Measurements from ENCODE around the gene DBT. TPM values are rescaled to one million over a fixed set of nuclear protein-coding genes. Genes with fewer than 3 reads are reported as not detected.
"Not testable (repeated sequence)": the region's sequence is repeated elsewhere in the genome, so short reads cannot be mapped to it uniquely, and the experiment has no call there.

The DBT gene
- total RNA-seq, 1 experiment from 2014 or later = 9.1 TPM

DNA sequence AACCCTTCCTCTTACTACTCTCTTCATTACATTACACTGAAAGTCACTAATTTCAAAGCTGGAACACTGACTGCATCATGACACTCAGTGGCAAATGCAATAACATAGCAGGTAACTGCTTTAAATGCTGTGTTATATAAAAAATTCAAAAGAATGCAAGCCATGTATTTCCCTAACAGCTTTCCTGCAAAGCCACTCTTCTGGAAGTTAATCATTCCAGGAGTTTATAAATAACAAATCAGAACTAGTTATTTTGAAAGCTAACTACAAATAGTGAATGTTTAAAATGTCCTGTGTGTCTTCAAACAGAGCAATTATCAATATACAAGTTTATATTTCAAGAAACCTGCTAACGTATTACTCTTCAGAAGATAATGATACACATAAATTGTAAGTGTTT, 34.5 kb downstream of the DBT start:
- no peak for TF ChIP-seq CTCF (IDR thresholded peaks at IDR 0.05; ENCODE audit: unreplicated experiment)
- intact Hi-C loops (cut with micrococcal nuclease) = no loop called here
- ChIA-PET CTCF (interaction anchor here (0.6 kb wide), 1 partner anchor 164 kb away, joined by 5 read pairs; no protein-coding TSS in a partner anchor), POLR2A (interaction anchor here (1.6 kb wide), 1 partner anchor 11 kb away, joined by 4 read pairs; no protein-coding TSS in a partner anchor)
- no peak for DNase-seq (ENCODE audit: unreplicated experiment)
- Mint-ChIP-seq H3K36me3 (ENCODE audit: insufficient read depth, unreplicated experiment) (peaks cover 72% of the 10 kb centered on the region), H3K27me3 (ENCODE audit: insufficient read depth, unreplicated experiment) (no peaks in the 10 kb centered on the region), H3K4me3 (ENCODE audit: unreplicated experiment) (no peak overlapping the region), H3K27ac (ENCODE audit: low read depth, unreplicated experiment) (no peak overlapping the region), H3K4me1 (ENCODE audit: insufficient read depth, unreplicated experiment) (no peaks in the 10 kb centered on the region), H3K9me3 (ENCODE audit: unreplicated experiment) (no peaks in the 10 kb centered on the region)
- BruUV-seq (replicated peaks) = no TSS peak

GRCh38 chr1:100213141-100213540, 36.5 kb downstream of the DBT start:
- TF ChIP-seq CTCF (IDR thresholded peaks at IDR 0.05; ENCODE audit: unreplicated experiment) = no peak
- CTCF ChIA-PET = interaction anchor here (0.7 kb wide), 1 partner anchor 12 kb away, joined by 3 read pairs; no protein-coding TSS in a partner anchor
- no peak for DNase-seq (ENCODE audit: unreplicated experiment)
- Mint-ChIP-seq H3K36me3 (ENCODE audit: insufficient read depth, unreplicated experiment) (peaks cover 74% of the 10 kb centered on the region), H3K4me3 (ENCODE audit: unreplicated experiment) (no peak overlapping the region), H3K4me1 (ENCODE audit: insufficient read depth, unreplicated experiment) (no peaks in the 10 kb centered on the region), H3K9me3 (ENCODE audit: unreplicated experiment) (no peaks in the 10 kb centered on the region), H3K27ac (ENCODE audit: low read depth, unreplicated experiment) (no peak overlapping the region), H3K27me3 (ENCODE audit: insufficient read depth, unreplicated experiment) (no peaks in the 10 kb centered on the region)
- BruUV-seq (replicated peaks) = no TSS peak
- POLR2A ChIA-PET = no interaction called here
- intact Hi-C loops (cut with micrococcal nuclease) = no loop called here

GRCh38 chr1:100206301-100206700, 43.3 kb downstream of the DBT start:
- H3K36me3 Mint-ChIP-seq (ENCODE audit: insufficient read depth, unreplicated experiment) = peaks cover 76% of the 10 kb centered on the region
- CTCF ChIA-PET = interaction anchor here (0.5 to 0.7 kb wide), 2 partner anchors 155 to 757 kb away, joined by 3 read pairs; no protein-coding TSS in a partner anchor

DNA sequence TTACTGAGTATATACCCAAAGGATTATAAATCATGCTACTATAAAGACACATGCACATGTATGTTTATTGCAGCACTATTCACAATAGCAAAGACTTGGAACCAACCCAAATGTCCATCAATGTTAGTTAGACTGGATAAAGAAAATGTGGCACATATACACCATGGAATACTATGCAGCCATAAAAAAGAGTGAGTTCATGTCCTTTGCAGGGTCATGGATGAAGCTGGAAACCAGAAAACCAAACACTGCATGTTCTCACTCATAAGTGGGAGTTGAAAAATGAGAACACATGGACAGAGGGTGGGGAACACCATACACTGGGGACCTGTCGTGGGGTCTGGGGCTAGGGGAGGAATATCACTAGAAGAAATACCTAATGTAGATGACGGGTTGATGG, 44.0 kb downstream of the DBT start:
- H3K4me1 Mint-ChIP-seq (ENCODE audit: insufficient read depth, unreplicated experiment); H3K4me3 Mint-ChIP-seq (ENCODE audit: unreplicated experiment); H3K9me3 Mint-ChIP-seq (ENCODE audit: unreplicated experiment); H3K27ac Mint-ChIP-seq (ENCODE audit: low read depth, unreplicated experiment); BruUV-seq (replicated peaks); CTCF ChIA-PET; intact Hi-C loops (cut with micrococcal nuclease); DNase-seq (ENCODE audit: unreplicated experiment); POLR2A ChIA-PET; H3K27me3 Mint-ChIP-seq (ENCODE audit: insufficient read depth, unreplicated experiment): not testable (repeated sequence)
- peaks cover 77% of the 10 kb centered on the region for H3K36me3 Mint-ChIP-seq (ENCODE audit: insufficient read depth, unreplicated experiment)

More at GRCh38 chr1:100206301-100206700, 43.3 kb downstream of the DBT start:
- H3K27me3 Mint-ChIP-seq (ENCODE audit: insufficient read depth, unreplicated experiment) = no peaks in the 10 kb centered on the region
- no peak for DNase-seq (ENCODE audit: unreplicated experiment)
- TF ChIP-seq CTCF (IDR thresholded peaks at IDR 0.05; ENCODE audit: unreplicated experiment) = no peak
- POLR2A ChIA-PET = no interaction called here
- no peaks in the 10 kb centered on the region for H3K4me1 Mint-ChIP-seq (ENCODE audit: insufficient read depth, unreplicated experiment)
- H3K27ac Mint-ChIP-seq (ENCODE audit: low read depth, unreplicated experiment) = no peak overlapping the region
- intact Hi-C loops (cut with micrococcal nuclease) = no loop called here
- BruUV-seq (replicated peaks) = no TSS peak
- no peak overlapping the region for H3K4me3 Mint-ChIP-seq (ENCODE audit: unreplicated experiment)
- peaks cover 1% of the 10 kb centered on the region for H3K9me3 Mint-ChIP-seq (ENCODE audit: unreplicated experiment)

GRCh38 chr1:100205103-100205502, 44.5 kb downstream of the DBT start:
- H3K27ac Mint-ChIP-seq (ENCODE audit: low read depth, unreplicated experiment); BruUV-seq (replicated peaks); intact Hi-C loops (cut with micrococcal nuclease); H3K4me3 Mint-ChIP-seq (ENCODE audit: unreplicated experiment); DNase-seq (ENCODE audit: unreplicated experiment); H3K27me3 Mint-ChIP-seq (ENCODE audit: insufficient read depth, unreplicated experiment); H3K9me3 Mint-ChIP-seq (ENCODE audit: unreplicated experiment); H3K4me1 Mint-ChIP-seq (ENCODE audit: insufficient read depth, unreplicated experiment); CTCF ChIA-PET: not testable (repeated sequence)
- POLR2A ChIA-PET = interaction anchor here (0.6 kb wide), 1 partner anchor 14 kb away, joined by 3 read pairs; no protein-coding TSS in a partner anchor
- peaks cover 74% of the 10 kb centered on the region for H3K36me3 Mint-ChIP-seq (ENCODE audit: insufficient read depth, unreplicated experiment)

GRCh38 chr1:100202703-100203102, 46.9 kb downstream of the DBT start:
- H3K4me3 Mint-ChIP-seq (ENCODE audit: unreplicated experiment); DNase-seq (ENCODE audit: unreplicated experiment); BruUV-seq (replicated peaks); H3K27ac Mint-ChIP-seq (ENCODE audit: low read depth, unreplicated experiment); H3K9me3 Mint-ChIP-seq (ENCODE audit: unreplicated experiment); intact Hi-C loops (cut with micrococcal nuclease); H3K4me1 Mint-ChIP-seq (ENCODE audit: insufficient read depth, unreplicated experiment); H3K27me3 Mint-ChIP-seq (ENCODE audit: insufficient read depth, unreplicated experiment): not testable (repeated sequence)
- H3K36me3 Mint-ChIP-seq (ENCODE audit: insufficient read depth, unreplicated experiment) = peaks cover 60% of the 10 kb centered on the region
- POLR2A ChIA-PET = interaction anchor here (0.7 kb wide), 1 partner anchor 1216 kb away, joined by 3 read pairs; no protein-coding TSS in a partner anchor
- CTCF ChIA-PET = interaction anchor here (0.7 kb wide), 1 partner anchor 13 kb away, joined by 3 read pairs; no protein-coding TSS in a partner anchor

GRCh38 chr1:100200060-100200459, 49.6 kb downstream of the DBT start:
- H3K9me3 Mint-ChIP-seq (ENCODE audit: unreplicated experiment); intact Hi-C loops (cut with micrococcal nuclease); BruUV-seq (replicated peaks); H3K27ac Mint-ChIP-seq (ENCODE audit: low read depth, unreplicated experiment); H3K27me3 Mint-ChIP-seq (ENCODE audit: insufficient read depth, unreplicated experiment); H3K4me3 Mint-ChIP-seq (ENCODE audit: unreplicated experiment); H3K4me1 Mint-ChIP-seq (ENCODE audit: insufficient read depth, unreplicated experiment); DNase-seq (ENCODE audit: unreplicated experiment): not testable (repeated sequence)
- ChIA-PET CTCF (interaction anchor here (0.6 kb wide), 1 partner anchor 51 kb away, joined by 4 read pairs; no protein-coding TSS in a partner anchor), POLR2A (interaction anchor here (0.6 kb wide), 1 partner anchor 16 kb away, joined by 3 read pairs; no protein-coding TSS in a partner anchor)
- peaks cover 52% of the 10 kb centered on the region for H3K36me3 Mint-ChIP-seq (ENCODE audit: insufficient read depth, unreplicated experiment)
